ENCODE measurements around the gene RNGTT.

- TF ChIP-seq POLR2A (IDR thresholded peaks at IDR 0.05; ENCODE audit: low read depth, low read length) = no peak
- no peak for TF ChIP-seq POLR2AphosphoS5 (IDR thresholded peaks at IDR 0.05; ENCODE audit: low read depth, low read length)
- no peak for TF ChIP-seq TAF1 (IDR thresholded peaks at IDR 0.05; ENCODE audit: low read depth, low read length)
- TF ChIP-seq POU2F2 (IDR thresholded peaks at IDR 0.05; ENCODE audit: low read depth, low read length) = no peak
- no peak for TF ChIP-seq SPI1 (IDR thresholded peaks at IDR 0.05; ENCODE audit: low read depth, low read length)
- TF ChIP-seq PAX5 (IDR thresholded peaks at IDR 0.05; ENCODE audit: insufficient read depth, low read length, severe bottlenecking) = no peak
These were observed 234.7 kb downstream of the RNGTT start for GRCh38 chr6:88728756-88729155.

Measured in GM12891 (cell line).